Activated effector memory CD4-positive, alpha-beta T cell treated with anti-CD3 and anti-CD28 coated beads, Interleukin-2, amount 50 U/mL, for 16 hours (primary cell): ENCODE results near the gene ATXN2.
"Not testable (repeated sequence)": the region's sequence is repeated elsewhere in the genome, so short reads cannot be mapped to it uniquely, and the experiment has no call there.

Experiments used
- DNase-seq: peaks from one replicate; pipeline ENCODE4 v3.0.0-alpha.2; 2020

Gene ATXN2

GRCh38 chr12:111570084-111570961 lies 28.8 kb downstream of the ATXN2 start:
- DNase-seq, result no peak

GRCh38 chr12:111569363-111570083 lies 29.6 kb downstream of the ATXN2 start:
- no peak for DNase-seq

- not testable (repeated sequence) for DNase-seq
These were observed 38.3 kb downstream of the ATXN2 start for GRCh38 chr12:111560844-111561243.

GRCh38 chr12:111558107-111558376 lies 41.1 kb downstream of the ATXN2 start:
- DNase-seq, result no peak

GRCh38 chr12:111557271-111558106 lies 41.6 kb downstream of the ATXN2 start:
- no peak for DNase-seq

- DNase-seq, result no peak
These were observed 42.4 kb downstream of the ATXN2 start for GRCh38 chr12:111556676-111557075.

GRCh38 chr12:111555313-111555712 lies 43.8 kb downstream of the ATXN2 start:
- DNase-seq, result not testable (repeated sequence)

- DNase-seq, result peak; percentile 67
These were observed 52.2 kb downstream of the ATXN2 start for GRCh38 chr12:111546758-111547383.

GRCh38 chr12:111546171-111546570 lies 52.9 kb downstream of the ATXN2 start:
- DNase-seq, result no peak

GRCh38 chr12:111544032-111544431 lies 55.1 kb downstream of the ATXN2 start:
- DNase-seq, result no peak

GRCh38 chr12:111532751-111533150 lies 66.4 kb downstream of the ATXN2 start:
- no peak for DNase-seq

GRCh38 chr12:111529424-111530368 lies 69.4 kb downstream of the ATXN2 start:
- peak; percentile 84 for DNase-seq

GRCh38 chr12:111523587-111524167 lies 75.4 kb downstream of the ATXN2 start:
- no peak for DNase-seq

- DNase-seq, result no peak
These were observed 77.3 kb downstream of the ATXN2 start for GRCh38 chr12:111521801-111522200.

GRCh38 chr12:111519937-111520336 lies 79.2 kb downstream of the ATXN2 start:
- no peak for DNase-seq

- DNase-seq, result no peak
These were observed 80.0 kb downstream of the ATXN2 start for GRCh38 chr12:111519083-111519482.

GRCh38 chr12:111507719-111508118 lies 91.4 kb downstream of the ATXN2 start:
- not testable (repeated sequence) for DNase-seq

- DNase-seq, result not testable (repeated sequence)
These were observed 91.9 kb downstream of the ATXN2 start for GRCh38 chr12:111507258-111507657.

- no peak for DNase-seq
These were observed 92.9 kb downstream of the ATXN2 start for GRCh38 chr12:111506260-111506659.

- no peak for DNase-seq
These were observed 93.5 kb downstream of the ATXN2 start for GRCh38 chr12:111505601-111506036.

- no peak for DNase-seq
These were observed 96.0 kb downstream of the ATXN2 start for GRCh38 chr12:111503116-111503515.
